Measurements from ENCODE around the gene ACTC1.
"Not testable (repeated sequence)": the region's sequence is repeated elsewhere in the genome, so short reads cannot be mapped to it uniquely, and the experiment has no call there.

ACTC1 gene

DNA sequence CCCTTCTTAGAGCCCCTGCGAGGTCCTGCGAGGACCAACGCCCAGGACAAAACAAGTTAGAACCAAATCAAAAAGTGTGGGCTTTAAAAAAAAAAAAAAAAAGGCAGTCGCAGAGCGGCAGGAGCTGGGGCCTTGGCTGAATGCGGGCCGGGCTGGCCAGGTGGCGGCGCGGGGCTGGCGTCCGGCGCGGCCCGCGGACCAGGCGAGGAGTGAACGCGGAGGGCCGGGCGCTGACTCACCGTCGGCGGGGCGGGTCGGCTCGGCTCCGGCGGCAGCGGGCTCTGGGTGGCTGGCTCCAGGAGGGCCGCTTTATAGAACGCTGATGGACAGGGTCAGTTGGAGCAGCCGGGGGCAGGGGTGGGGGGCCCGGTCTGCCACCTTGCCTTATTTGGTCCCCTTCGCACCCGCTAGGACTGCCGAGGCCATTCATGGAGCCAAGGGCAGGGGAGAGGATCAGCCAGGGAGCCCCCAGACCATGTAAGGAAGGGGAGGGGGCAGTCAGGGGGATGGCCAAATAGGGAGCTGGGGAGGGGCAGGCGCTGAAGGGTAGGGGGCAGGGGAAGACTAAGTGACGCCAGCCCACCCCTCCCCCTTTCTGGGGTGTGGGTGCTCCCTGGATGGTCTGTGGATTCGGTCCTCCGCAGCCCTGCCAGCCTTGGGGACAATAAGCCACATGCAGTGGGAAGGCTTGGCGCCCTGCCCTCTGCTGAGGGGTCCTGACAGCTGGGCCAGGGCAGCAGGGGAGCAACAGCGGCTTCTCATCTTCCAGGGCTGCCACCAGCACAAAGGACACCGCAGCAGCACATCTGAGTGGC is at the start of gene ACTC1:
TSS of gene ACTC1 (minus strand) at position 283 of the 815 bp plus-strand sequence. CDS start 741 bp downstream, outside the sequence.
- DNase-seq (ENCODE audit: low spot score): peak; percentile 29

DNA sequence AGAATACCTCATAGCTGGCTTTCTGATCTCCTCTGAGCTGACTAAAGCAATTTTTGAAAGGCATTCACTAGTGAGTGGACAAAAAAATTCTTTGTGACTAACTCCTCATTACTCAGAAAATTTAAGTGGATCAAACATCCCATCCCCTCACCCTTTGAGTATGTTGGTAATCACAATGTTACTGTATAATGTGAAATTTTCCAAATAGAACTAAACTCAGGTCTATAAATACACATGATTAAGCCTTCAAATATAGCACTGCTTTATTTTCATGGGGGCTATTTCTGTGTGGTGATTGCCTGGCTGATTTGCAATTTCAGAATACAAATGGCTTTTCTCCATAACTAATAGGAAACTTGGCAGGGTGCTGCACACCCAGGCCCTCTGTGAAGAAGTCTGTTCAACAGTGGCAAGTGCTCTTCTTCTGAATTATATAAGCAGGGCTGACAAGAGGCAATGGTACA is 45.9 kb upstream of the ACTC1 start:
- DNase-seq (ENCODE audit: low spot score): no peak

DNA sequence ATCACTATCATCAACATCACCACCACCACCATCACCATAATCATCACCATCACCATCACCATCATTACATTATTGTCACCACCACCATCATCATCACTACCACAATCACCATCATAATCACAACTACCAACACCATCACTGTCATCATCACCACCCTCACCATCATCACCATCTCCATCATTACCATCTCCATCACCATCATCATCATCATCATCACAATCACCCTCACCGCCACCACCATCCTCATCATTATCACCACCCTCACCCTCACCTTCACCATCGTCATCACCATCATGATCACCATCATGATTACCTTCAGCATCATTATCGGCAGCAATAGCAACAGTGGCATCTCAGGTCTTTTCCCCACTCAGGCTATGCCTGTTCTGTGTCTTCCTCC is 42.9 kb upstream of the ACTC1 start:
- no peak for DNase-seq (ENCODE audit: low spot score)

DNA sequence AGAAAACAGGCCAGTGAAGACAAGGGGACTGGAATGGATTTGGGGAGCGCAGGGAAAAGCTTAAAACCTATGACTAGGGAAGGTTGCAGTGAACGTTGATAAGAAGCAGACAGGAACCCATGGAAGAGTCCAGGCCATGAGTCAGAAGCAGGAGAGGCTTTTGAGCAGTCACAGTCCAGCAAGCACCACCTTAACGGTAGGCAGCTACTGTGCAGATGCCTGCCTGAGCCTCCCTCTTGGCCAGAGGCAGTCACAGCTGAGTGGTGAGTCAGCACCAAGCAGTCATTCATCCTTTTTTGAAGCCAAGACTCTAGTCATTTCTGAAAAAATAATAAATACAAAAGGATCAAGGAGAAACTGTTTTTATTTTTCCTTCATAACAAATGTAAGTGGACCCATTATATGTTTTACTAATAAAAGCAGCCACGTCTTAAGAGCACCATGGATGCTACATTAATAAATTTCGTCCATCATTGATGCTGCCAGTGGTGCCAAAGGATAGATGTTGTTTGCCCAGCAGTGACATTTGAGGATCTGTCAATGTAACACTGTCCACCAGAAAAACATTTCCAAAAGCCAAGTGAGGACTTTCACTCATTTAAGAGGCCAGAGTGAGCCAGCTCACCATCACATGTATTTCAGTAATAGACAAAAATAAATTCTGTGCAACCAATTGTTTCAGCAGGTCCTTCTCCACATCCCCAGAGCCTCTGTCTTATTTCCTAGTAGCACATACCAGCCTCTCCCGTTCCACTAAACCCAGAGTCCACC is 42.1 kb upstream of the ACTC1 start:
- DNase-seq (ENCODE audit: low spot score): peak; percentile 27

DNA sequence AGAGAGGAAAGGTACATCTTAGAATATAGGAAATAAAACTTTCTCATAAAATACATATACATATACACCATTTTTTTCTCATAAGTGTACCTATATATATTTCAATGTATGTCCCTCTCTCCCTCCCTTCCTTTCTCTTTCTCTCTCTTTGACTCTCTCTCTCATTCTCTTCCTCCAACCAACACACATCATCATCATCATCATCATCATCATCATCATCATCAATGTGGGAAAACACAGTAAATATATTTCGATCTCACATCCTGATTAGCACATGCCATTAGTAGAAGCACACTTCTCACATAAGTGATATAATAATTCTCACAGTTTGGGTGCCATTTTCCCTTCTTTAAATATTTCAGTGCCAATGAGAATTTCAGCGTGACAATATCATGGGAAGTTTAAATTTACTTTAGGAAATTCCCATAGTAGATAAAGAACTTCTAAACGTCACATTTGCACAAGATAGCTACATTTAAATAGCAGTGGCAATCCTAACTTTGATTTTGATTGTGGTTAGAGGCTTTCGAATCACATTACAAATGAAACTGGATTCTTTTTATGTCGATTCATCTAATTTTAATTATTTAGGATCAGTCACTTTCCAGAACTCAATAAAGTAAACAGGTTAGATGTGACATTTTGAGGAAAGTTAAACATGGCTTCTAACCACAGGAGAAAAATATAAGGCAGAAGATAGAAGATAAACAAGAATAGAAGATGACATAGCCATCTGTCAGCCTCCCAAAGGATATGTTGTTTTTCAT is 33.0 kb upstream of the ACTC1 start:
- no peak for DNase-seq (ENCODE audit: low spot score)

DNA sequence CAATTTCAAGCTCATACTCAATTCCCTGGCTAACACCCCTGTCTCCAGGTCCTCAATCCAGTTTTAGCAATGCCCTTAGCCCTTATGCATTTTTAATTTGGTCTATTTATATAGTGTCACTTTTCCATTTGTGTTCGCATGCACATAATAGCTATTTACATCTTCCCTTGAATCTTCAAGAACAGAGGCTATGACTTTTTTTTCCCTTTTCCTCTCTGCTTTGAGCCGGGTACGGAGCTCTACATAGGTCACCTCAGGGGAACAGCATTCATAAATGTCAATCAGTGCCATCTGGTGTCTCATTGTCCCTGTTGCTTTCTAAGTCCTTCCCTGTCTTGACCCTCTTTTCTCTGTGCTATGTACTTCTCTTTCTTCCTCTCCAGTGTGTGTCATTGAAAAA is 26.5 kb upstream of the ACTC1 start:
- no peak for DNase-seq (ENCODE audit: low spot score)

DNA sequence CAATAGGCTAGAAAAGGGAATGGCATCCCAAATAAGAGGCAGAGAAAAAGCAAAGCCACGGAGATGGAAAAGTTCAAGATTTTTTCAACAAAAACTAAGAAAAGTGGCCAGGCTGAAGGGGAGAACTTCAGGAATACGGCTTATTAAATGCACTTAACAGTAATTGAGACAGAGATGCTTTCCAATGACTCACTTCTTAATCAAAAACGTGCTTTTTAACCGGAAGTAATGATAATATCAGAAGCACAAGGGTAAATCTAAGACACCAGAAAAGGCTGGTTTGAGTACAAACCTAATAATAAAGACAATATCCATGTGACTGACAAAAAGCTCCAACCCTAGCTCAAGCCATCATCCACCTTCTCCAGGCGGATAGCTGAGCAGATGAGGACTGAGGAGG is 24.8 kb upstream of the ACTC1 start:
- no peak for DNase-seq (ENCODE audit: low spot score)

DNA sequence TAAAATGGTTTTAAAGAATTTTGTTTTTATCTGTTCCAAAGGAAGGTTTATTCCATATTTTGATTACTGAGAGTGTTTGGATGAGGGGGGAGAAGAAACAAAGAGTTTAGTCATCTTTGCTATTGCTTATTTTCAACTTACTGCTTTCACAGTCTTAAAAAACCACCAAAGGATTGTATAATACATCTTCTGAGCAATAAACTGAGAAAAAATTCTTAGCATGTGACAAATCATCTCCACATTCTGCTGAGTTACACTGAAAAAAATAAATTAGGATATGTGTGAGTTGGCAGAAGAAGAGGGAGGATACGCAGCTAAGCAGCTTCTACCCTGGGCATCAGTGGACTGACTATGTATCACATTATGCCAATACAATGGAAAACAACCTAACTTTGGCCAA is 23.2 kb upstream of the ACTC1 start:
- no peak for DNase-seq (ENCODE audit: low spot score)

DNA sequence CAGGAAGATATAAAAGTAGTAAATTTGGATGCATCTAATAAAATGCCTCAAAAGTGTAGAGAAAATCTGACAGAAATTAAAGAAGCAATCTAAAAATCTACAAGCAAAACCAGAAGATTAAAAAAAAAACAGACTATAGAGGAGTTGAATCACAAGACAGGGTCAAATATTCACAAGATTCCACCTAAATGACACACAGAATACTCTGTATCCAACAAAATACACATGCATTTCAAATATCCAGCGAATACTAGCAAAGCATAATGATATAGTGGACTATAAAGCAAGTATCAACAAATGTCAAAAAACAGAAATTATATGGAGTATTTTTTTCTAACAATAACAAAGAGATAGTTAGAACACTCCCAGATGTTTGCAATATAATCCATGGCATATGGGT is 20.5 kb upstream of the ACTC1 start:
- DNase-seq (ENCODE audit: low spot score): no peak

DNA sequence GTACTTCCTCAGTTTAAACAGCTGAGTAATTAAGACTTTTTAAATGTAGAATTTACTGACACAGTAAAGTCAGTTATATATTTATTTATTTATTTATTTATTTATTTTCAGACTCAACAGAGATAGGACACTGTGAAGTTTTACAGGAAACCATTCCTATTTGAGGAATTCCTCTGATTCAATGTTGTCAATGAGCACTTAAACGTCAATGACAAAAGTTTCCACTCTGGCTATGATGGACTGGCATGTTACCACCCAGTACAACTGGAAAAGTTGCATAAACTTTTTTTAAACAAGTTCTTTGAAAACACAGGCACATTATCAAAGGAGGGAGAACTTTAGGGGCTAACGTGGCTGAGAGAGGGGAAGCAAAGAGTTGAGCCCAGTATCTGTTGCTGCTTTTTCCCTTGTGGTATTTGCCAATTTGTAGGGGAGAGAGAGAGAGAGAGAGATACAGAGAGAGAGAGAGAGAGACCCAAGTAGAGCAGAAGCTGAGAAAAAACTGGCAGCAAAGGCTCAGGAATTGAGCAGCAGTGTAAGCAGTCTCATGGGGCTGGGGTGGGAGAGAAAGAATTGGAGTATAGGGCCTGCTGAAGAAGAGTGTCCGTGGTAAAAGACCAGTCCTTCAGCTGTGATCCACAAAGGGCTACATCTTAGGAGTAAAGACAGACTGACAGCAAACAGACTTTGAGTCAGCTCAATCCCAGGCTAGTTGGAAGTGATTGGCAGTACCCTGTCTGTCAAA is 18.3 kb upstream of the ACTC1 start:
- no peak for DNase-seq (ENCODE audit: low spot score)

DNA sequence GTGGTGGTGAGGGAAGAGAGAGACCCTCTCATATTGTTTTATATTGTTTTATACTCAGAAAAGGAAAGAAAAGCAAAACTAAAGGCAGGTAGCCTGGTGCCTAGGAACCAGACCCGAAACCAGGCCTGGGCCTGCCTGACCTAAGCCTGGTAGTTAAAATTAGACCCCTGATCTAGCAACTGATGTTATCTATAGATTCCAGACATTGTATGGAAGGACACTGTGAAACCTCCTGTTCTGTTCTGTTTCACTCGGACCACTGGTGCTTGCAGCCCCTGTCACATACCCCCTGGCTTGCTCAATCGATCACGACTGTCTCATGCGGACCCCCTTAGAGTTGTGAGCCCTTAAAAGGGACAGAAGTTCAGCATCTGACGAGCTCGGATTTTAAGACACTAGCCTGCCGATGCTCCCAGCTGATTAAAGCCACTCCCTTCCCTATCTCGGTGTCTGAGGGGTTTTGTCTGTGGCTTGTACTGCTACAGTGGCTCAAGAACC is 17.6 kb upstream of the ACTC1 start:
- DNase-seq (ENCODE audit: low spot score): not testable (repeated sequence)

DNA sequence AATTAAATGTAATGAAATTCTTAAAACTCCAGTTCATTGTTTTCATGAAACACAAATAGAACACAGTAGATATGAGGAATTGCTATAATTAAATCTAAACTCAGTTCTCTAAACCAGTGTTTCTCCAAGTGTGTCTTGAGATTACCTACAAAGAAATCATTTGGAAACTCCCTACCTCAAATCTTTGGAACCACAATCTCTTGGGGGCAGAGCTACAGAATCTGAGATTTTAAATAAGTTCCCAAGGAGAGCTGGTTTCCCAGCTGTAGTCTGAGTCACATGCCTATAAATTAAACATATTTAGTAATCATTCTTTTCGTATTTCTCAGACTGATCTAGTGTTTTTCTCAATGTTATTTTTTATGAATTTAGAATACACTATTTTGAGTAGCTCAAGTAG is 17.0 kb upstream of the ACTC1 start:
- DNase-seq (ENCODE audit: low spot score): no peak

DNA sequence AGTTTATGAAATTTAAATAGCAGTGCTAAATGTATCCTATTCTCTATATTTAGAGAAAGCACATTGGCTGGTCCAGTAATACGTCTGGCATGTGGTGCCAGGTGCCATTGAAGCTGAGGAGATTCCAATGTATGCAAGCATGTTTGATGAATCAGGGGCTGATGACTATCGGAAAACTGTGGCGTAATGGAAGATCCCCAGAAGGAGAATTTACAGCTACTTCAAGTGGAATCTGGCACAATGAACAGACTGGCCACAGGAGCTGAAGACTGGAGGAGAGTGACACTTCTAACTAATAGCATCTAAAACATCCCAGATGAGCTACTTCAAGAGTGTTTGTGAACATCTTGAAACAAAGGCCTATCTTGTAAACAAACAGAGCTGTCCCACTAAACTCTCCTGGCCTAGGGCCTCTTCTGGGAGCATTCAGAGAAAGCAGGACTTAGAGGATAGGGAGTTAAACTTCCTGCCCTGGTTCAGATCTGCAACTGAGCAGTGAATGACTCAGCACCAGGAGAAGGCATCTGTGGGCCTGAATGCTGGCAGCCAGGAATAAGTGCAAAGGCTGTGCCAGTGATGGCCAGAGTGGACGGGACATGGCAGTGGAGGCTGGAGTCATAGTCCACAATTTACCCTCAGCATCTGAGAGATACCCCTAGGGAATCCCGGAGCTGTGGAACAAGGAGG is 15.2 kb upstream of the ACTC1 start:
- DNase-seq (ENCODE audit: low spot score): peak; percentile 24

DNA sequence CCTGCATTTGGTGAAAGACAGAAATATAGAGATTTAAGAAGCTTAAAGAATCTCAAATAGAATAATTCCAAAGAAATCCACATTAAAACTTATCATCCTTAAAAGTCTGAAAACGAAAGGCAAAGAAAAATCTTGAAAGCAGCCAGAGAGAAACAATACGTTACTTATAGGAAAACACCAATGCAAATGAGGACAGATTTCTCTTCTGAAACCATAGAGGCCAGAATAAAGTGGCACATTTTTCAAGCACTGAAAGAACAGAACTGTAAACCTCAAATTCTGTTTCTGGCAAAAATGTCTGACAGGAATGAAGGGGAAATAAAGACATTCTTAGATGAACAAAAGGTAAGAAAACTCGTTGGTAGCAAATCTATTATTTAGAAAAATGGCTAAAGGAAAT is 13.8 kb upstream of the ACTC1 start:
- DNase-seq (ENCODE audit: low spot score): no peak

DNA sequence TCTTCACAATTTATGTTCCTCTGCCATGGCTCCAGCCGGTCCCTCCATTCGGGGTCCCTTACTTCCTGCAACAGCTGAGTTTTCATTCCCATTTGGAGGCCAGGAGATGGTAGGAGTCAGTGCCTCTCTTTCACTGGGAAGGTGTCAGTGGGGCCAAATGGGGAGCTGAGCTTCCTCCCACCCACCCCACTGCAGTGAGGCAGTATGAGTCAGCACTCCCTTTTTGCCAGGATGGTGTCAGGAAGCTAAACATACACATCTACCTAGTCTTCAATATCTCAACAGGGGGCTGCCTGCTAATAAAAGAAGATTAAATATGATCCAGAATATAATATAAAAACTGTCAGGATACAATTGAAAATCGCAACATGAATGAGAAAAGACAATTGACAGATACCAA is 12.7 kb upstream of the ACTC1 start:
- DNase-seq (ENCODE audit: low spot score): no peak

DNA sequence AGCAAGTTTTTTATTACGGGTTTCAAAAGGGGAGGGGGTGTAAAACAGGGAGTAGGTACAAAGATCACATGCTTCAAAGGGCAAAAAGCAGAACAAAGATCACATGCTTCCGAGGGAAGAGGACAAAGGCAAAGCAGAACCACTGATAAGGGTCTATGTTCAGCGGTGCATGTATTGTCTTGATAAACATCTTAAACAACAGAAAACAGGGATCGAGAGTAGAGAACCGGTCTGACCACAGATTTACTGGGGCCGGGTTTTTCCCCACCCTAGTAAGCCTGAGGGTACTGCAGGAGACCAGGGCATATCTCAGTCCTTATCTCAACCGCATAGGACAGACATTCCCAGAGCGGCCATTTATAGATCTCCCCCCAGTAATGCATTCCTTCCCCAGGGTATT is 11.9 kb upstream of the ACTC1 start:
- DNase-seq (ENCODE audit: low spot score): not testable (repeated sequence)

DNA sequence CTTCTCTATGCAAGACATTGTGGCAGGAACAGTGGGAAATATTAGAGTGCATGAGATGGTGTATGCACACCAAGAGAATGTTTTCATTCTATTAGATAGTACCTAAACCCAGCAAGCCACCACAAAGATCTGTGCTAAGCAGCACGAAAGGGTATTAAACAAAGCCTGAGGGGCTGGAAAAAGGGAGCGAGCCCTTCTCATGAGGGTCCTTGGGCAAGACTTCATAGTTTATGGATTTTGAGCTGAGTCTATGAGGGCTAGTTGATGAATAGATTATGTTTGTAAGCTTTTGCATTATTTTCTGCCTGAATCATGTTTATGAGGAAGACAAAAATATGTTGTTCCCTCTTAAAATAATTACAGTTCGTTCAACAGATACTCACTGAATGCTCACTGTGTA is 9.4 kb upstream of the ACTC1 start:
- no peak for DNase-seq (ENCODE audit: low spot score)

DNA sequence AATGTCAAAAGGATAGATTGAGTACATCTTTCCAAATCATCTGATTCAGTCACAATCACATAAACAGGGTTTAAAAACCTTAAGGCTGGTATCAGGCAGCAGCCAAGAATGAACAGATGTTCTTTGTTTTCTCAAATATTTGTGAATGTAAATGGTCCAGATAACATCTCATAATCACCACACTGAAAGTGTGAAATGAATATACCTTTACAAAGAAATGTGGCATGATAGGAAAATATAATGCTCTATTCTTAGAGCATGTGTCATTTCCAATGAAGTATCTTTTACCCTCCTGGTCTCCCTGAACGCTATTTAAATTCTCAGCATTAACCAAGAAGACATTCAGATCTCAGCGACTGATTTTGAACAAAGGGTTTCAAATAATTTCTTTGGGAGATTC is 8.8 kb upstream of the ACTC1 start:
- DNase-seq (ENCODE audit: low spot score): no peak

DNA sequence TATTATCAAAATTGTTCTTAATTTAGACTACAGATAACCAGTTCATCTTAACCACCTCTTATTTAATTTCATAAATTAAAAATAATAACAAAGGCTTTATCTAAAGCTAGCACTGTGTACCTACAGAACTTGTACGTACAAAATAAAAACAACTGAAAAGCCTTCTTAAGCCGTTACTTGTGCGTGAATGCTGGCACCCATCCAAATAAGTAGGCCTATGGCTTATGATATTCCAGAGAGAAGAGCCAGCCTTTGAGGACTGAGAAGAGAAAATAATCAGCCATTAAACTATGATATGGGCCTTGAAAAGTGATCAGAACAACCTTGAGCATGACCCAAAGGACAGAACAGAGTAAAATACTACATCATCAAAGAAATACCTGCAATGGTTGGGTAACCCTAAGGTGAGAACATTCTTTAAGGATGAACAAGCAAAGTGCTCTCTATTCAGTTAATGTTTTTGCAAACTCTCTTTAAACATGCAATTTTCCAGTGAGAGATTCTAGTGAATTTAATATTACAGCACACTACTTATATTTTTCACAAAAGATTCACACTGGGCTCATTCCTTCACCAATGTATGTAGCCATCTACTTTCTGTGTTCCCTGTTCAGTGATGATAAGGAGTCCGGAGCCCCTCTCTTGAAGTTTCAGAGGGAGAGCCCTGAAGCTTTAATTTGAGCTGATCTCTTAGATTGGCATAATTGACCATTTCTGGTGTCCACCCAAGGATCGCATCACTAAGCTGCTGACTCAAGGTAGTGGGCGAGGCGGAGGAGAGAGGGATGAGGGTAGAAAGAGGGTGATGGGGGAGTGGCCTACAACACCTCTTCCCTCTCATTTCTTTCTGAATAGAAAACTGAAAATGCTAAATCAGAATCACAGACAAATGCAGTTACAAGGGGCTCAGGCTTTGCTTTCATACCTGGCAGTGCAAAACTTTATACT is 7.7 kb upstream of the ACTC1 start:
- DNase-seq (ENCODE audit: low spot score): no peak

DNA sequence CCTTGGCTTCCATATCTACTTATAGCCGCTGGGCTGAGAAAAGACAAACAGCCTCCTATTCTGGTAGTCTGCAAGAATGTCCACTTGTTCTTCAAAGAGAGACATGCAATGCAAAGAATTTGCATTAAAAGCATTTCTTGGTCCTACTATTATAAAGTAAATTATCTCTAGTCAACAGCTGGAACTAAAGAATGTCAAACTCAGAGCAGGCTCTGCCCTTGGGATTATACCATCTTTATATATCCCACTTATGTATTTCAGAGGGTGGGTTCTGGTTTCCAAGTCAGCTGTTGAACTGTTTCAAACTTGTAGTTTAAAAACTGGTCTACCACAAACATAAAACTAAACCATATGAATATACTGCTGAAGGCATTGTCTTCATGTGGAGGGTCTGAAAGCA is 7.0 kb upstream of the ACTC1 start:
- DNase-seq (ENCODE audit: low spot score): no peak
